RKO (cell line): ENCODE measurements around the gene FLNC.

Experiments used
- DNase-seq: peaks from one replicate; pipeline ENCODE4 v3.0.0-alpha.2; 2016; ENCODE audit warnings: low spot score

FLNC gene, protein sequence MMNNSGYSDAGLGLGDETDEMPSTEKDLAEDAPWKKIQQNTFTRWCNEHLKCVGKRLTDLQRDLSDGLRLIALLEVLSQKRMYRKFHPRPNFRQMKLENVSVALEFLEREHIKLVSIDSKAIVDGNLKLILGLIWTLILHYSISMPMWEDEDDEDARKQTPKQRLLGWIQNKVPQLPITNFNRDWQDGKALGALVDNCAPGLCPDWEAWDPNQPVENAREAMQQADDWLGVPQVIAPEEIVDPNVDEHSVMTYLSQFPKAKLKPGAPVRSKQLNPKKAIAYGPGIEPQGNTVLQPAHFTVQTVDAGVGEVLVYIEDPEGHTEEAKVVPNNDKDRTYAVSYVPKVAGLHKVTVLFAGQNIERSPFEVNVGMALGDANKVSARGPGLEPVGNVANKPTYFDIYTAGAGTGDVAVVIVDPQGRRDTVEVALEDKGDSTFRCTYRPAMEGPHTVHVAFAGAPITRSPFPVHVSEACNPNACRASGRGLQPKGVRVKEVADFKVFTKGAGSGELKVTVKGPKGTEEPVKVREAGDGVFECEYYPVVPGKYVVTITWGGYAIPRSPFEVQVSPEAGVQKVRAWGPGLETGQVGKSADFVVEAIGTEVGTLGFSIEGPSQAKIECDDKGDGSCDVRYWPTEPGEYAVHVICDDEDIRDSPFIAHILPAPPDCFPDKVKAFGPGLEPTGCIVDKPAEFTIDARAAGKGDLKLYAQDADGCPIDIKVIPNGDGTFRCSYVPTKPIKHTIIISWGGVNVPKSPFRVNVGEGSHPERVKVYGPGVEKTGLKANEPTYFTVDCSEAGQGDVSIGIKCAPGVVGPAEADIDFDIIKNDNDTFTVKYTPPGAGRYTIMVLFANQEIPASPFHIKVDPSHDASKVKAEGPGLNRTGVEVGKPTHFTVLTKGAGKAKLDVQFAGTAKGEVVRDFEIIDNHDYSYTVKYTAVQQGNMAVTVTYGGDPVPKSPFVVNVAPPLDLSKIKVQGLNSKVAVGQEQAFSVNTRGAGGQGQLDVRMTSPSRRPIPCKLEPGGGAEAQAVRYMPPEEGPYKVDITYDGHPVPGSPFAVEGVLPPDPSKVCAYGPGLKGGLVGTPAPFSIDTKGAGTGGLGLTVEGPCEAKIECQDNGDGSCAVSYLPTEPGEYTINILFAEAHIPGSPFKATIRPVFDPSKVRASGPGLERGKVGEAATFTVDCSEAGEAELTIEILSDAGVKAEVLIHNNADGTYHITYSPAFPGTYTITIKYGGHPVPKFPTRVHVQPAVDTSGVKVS (N-terminal part only)

DNA sequence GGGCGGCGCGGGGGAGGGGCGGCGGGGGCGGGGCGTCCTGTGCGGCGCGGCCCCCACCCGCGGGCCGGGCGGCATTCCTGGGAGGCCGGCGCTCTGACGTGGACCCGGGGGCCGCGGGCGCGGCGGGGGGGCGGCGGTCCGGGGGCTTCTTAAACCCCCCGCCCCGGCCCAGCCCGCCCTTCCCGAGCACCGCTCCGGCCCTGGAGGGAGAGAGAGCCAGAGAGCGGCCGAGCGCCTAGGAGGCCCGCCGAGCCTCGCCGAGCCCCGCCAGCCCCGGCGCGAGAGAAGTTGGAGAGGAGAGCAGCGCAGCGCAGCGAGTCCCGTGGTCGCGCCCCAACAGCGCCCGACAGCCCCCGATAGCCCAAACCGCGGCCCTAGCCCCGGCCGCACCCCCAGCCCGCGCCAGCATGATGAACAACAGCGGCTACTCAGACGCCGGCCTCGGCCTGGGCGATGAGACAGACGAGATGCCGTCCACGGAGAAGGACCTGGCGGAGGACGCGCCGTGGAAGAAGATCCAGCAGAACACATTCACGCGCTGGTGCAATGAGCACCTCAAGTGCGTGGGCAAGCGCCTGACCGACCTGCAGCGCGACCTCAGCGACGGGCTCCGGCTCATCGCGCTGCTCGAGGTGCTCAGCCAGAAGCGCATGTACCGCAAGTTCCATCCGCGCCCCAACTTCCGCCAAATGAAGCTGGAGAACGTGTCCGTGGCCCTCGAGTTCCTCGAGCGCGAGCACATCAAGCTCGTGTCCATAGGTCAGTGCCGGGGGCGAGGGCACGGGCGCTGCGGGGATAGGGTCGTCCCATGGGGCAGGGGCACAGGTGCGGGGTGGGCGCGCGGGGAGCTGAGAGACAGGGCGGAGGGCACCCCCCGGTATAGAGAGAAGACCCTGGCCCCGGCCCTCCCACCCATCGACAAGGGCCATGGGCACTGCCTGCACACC, at the start of gene FLNC:
Gene FLNC, plus strand, starts transcription at position 176 of the 947 bp plus-strand sequence. Its CDS starts 232 bp downstream, at position 408.
- no peak for DNase-seq

DNA sequence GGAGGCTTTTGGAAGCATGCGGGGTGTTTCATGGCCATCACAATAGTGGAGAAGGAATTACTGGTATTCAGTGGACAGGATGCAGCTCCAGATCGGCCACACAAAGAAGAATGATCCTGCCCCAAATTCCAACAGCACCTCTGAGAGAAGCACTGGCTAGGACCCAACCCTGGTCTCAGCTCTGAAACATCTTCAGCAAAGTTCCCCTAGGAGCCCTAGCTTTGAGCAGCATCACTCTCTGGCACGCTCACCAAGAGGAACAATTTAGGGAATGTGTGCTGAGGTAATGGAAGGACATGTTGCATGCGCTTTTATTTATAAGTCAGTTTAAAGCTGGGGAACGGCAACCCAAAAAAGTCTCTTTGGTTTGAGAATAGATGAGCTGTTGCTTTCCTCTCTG, 49.1 kb upstream of the FLNC start:
- no peak for DNase-seq

DNA sequence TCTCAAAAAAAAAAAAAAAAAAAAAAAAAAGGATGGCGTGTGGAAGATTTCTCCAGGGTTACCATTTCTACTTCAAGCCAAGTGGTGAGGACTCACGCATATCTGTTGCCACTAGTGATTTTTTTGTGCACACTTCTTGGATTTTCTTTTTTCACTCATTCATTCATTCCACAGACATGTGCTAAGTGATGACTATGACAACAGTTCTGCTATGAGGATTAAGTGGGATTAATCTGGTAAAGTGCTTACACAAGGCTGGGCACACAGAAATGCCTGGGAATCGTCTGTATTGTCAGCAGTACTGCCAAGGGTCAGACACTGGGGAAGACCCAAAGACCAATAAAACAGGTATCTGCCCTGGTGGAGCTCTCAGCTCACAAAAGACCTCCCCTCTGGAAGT, 48.4 kb upstream of the FLNC start:
- no peak for DNase-seq

DNA sequence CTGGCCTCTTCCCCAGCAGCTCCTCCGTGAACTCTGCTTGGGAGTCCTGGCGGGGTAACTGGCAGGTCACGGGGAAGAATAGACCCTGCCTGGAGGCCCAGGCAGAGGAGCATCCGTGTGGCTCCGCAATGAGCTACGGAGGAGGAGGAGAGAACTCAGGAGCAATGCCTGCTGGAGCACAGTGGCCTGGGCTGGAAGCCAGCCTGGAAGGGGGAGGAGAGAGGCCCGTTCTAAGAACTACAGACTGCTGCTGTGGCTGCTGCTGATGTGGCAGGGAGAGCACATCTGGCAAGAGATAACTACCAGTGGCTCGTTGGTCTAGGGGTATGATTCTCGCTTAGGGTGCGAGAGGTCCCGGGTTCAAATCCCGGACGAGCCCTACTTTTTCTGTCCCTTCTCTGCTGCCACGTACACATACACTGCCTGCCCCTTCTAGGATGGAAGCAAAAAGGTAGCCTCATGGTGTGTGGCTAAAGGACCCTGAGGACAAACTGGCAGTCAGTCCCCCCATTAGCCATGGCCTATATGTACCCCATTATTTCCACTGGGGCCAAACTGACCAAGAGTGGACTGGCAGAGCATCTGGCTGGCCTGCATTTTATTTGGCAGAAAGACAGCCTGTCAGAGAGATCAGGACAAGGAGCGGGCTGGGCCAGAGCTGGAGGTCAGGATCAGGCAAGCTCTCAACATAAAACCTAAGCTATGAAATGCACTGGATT, 46.9 kb upstream of the FLNC start:
- DNase-seq = peak; percentile 37

DNA sequence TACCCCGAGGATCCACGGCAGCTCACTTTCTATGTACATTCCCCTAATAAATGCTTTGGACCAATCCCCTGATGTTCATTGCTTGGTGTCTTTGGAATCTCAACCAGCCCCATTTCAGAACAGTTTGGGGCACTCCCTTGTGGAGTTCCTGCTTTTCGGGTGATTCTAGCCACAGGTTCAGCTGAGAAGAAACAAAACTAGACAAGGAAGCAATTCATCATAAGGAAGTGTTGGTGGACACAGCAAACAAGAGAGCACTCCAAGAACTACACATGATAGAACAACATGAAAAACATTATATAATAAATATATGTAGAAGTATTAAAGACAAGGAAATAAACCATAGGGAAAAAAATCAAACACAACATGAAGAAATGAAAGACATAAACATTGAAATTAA, 44.5 kb upstream of the FLNC start:
- DNase-seq = no peak

DNA sequence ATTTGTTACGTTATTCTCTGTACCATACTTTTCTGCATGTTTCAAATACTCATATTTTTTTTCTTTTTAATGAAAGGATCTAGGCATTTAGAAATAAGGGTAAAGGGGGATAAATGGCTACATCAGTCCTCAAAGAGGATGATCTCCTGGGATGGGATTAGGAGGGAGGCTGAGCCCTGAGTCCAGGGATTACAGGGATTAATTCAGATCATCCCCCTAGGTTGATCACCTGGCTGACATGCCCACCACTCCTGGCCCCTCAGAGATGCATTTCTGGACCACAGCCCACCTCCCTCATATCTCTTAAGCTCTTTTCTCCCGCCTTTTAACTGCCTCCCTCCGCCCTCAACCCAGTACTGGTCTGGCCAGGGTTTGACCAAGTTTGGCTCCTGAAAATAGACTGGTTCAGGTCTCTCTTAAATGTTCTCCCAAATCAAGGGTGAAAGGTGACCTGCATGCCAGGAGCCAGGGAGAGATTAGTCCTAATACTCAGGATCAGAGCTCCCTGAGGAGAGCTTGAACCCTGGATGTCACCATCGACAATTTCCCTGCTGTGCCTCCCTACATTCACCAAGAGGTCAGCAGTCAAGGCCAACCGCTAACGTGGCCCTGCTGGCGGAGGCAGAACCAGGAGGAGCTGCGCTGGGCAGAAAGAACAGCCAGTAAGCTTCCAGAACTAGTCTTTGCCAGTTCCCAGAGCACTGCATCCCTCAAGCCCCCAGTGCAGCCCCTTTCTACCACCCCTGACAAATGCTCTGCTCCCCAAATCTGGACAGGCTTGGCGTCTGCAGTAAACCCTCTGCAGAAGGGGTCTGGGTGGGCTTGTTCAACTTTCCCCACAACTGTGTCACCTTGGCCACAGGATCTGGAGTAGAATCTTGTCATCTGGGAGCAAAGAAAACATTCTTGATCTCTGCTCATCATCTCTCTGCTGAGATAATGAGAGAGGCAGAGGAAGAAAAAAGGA, 41.5 kb upstream of the FLNC start:
- no peak for DNase-seq

DNA sequence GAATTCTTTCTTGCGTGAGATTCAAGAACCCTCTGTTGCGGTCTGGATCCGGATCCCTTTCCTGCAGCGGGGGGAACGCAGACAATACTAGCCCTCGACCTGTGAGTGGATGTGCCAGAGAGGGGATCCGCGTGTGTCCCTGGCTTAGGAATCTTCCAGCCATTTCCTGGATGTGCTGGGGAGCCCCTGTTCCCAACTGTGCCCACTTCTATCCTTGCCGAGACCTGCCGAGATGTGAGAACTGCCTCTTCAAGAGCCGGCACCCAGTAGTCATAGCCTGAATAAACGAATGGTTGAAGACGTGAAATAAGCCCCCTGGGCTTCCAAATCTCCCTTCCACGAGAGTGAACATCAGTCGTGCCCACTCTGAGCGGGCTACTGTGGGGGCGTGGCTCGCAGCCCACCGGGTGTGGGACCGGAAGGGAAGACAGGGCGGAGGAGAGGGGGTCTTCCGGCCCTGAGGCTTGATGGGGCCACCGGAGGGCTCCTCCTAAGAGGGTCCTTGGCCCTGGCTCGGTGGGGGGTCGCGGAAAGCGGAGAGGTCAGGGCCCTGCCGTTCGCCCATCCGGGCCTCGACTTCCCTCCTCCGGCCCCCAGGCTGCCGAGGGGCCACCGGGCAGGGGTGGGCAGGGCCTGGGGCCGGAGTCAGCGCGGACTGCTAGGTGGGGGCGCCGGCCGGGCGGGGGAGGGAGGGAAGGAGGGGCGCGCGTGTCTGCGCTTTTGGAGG, 39.7 kb upstream of the FLNC start:
- no peak for DNase-seq

DNA sequence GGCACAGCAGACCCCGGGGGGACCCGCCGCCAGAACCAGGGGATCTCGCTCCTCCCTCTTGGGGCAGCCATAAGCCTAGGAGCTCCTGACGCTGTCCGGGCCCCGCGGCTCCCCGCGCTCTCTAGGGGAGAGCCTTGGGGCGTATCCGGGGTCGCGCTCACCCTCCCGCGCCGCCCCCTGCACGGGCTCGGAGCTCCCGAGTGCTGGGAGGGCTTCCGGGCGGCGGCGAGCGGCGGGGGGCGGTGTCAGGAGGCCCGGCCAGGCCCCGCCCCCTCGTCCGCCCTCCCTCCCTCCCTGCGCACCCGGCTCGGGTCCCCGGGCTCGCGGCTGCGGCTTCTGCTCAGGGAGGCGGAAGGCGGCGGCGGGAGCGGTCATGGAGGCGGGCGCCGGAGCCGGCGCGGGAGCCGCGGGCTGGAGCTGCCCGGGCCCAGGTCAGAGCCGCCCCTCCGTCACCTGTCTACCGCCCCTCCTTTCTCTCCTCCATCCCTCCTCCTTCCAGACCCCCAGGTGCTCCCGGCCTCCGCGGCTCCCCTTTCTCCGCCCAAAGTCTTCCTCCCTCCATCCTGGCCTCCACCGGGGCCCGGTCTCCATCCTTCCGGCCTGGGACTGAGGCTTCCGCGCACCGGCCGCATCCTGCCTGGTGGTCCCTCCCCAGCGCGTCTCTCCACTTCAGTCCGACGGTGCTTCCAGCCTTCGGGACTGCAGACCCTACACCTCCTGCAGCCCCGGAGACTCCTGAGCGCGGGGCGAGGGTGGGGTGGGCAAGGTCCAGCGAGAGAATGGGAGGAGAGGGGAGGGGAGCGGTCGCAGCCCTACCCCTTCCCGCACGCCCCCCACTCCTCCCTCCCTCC, 38.9 kb upstream of the FLNC start, which contains the start of gene CCDC136:
Gene CCDC136, plus strand, starts transcription at position 848 of the 851 bp plus-strand sequence. CDS start 444 bp downstream, outside the sequence.
- peak; percentile 81 for DNase-seq

DNA sequence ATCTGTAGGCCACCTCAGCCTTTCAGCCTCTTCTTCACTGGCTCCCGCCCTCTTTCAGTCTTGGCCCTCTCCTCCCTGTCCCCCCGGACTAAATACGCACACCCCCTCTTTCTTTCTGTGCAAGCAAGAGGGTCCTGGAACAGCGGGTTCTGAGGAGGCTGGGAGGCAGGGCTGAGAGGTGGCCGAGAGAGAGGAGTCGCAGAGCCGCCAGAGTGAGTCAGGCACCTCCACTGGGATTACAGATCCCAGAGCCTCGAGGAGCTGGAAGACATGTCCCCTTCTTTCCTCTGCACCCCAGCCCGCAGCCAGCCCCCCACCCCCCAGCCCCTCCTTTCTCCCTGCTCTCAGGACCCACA, 38.3 kb upstream of the FLNC start:
- peak; percentile 65 for DNase-seq

DNA sequence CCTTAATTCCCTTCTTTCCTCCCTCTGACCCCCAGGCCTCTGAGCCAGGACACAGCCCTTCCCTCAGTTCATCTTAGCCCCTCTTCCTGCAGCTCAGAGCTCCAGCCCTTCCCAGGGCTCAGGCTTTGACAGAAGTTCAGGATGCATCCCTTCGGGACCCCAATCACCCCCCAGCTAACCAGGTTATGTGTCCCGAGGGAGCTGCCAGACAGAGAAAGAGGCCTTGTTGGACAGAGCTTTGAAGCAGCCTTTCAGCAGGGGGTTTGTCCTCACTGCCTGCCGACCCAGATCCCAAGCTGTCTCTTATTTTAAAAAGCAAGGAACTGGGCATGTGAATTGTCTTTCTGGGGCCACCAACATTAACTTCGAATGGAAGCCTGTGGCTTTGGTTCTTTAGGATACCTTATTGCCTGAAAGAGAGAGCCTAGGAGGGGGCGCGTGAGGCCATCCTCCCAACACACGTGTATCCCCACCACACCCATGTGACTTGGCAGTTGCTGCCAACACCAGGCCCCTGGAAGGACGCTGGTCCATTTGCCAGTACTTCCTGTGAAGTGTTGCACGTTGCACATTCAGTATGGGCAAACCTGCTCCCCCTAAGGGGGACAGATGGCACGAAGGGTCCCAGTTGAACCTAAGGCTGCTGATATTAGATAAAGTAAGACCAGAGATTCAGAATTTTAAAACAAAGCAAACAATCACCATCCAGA, 37.6 kb upstream of the FLNC start:
- DNase-seq = no peak

DNA sequence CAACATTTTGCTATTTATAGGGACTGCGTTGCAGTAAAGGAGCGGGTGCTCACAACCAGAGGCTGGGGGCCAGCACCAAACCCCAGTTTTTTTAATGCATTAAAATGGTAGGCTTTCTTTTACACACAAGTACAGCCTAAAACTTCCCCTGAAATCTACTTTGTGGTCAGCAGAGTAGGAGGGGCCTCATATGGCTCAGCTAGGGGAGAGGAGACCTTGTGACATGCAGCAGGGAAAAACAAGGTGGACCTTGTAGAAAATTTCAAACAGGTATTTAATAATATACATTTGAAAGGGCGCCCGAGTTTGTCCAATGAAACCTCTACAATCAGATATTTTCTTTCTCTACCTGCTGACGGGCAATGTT, 37.0 kb upstream of the FLNC start:
- no peak for DNase-seq

DNA sequence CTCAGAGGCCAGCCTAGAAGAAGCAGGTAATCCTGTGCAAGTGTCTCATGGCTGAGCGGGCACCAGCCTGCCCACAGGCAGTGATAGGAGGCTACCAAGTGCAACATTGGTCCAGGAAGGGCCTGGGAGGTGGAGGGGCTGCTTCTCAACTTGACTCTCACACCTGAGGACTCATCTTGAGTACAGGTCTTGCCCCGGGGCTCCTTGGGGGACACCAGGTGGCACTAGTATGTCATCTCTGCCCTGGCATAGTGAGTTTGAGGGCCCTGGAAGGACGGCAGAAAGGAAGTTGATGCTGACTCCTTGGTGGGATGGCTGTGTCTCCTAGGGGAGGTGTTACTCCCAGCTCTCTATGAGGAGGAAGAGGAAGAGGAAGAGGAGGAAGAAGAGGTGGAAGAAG, 36.2 kb upstream of the FLNC start:
- no peak for DNase-seq

DNA sequence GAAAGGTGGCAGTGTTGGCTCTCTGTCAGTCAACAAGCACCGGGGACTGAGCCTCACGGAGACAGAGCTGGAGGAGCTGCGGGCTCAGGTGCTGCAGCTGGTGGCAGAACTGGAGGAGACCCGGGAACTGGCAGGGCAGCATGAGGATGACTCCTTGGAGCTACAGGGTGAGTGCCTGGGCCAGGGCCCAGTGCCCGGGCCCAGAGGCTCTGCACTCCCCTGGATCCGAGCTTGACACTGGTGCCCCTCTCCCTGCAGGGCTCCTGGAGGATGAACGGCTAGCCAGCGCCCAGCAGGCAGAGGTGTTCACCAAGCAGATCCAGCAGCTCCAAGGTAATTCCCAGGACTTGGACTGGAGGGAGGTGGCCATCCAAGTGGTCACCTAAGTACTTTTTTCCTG, 35.8 kb upstream of the FLNC start:
- DNase-seq = no peak

DNA sequence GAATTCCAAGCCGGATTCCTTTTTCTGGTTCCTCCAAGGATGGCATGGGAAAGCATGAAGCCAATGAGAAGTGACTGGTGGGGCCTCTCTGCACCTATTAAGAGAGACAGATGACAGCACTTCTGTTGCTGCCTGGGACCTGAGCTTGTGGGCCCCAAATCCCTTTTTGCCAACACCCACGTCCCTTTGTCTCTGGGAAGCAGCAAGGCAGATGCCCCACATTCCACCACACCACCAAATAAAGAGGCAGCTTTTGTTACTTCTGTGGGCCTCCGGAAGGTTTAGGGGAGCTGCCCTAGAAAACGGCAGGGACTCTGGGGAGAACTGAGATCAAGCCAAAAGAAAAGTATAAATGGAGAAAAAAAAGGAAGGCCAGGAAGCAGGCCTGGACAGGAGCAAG, 35.1 kb upstream of the FLNC start:
- DNase-seq = no peak

DNA sequence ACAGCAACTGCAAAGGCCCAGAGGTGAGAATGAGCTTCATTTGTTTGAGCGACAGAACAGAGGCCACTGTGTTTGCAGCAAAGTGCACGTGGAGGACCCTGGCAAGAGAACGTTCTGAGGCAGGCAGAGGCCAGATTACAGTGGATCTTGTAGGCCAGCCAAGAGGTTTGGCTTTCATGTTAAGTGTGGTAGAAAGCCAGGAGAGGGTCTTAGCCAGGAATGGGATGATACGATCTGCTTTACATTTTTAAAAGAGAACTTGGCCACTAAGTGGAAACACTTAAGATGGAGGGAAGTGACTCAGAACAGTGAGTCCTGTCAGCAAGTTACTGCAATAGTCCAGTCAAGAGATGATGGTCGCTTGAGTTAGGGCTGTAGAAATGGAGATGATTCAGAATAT, 33.9 kb upstream of the FLNC start:
- peak; percentile 53 for DNase-seq

DNA sequence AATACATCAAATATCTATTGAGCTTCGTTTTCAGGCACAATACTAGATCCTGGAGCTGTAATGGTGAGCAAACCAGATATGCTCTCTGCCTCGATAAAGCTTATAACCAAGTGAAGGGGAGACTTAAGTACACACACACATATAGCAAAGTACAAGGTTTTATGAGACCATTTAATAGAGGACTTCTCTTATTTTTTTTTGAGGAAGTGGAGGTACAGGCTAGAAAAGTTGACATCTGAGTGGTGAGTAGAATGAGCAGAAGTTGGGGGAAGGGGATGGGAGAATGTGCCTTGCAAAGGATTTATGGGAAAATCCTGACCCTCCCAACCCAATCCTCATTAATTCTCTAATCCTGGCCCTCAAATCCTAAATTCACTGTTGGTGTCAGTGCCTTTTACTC, 30.8 kb upstream of the FLNC start:
- no peak for DNase-seq

DNA sequence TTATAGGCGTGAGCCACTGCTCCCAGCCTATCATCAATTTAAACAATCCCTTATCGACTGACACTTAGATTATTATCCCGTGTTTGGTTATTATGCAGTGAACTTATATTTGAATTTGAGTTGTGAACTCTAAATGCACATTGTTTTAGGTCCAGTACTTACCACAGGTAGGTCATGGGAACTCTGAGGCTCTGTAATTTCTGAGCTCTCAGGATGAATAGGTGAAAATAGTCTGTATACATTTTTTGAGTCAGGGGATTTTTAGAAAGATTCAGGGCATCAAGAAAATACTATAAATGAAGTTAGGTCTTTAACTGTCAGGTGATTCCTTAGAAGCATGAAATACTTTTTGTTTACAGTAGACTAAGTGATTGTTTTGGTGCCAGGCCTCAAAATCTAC, 29.6 kb upstream of the FLNC start:
- no peak for DNase-seq
